ENCODE results near the gene HLX.

Gene HLX

GRCh38 chr1:220910021-220910420 is 30.8 kb downstream of the HLX start:
- Histone ChIP-seq H3K9me3 (ENCODE audit: insufficient read depth, low read length, severe bottlenecking) (no peaks in the 10 kb centered on the region), H4K20me1 (ENCODE audit: insufficient read depth, low read length) (no peaks in the 10 kb centered on the region), H3K4me1 (ENCODE audit: insufficient read depth, low read length) (no peaks in the 10 kb centered on the region), H2AFZ (ENCODE audit: low read depth, low read length) (no peak overlapping the region), H3K36me3 (ENCODE audit: insufficient read depth, low read length) (no peaks in the 10 kb centered on the region), H3K79me2 (ENCODE audit: insufficient read depth, low read length) (no peaks in the 10 kb centered on the region), H3K4me3 (ENCODE audit: low read depth in 1 of 2, low read length in 2 of 2) (no peak overlapping the region), H3K9ac (ENCODE audit: low read depth, low read length) (no peak overlapping the region), H3K4me2 (ENCODE audit: insufficient read depth, low read length) (no peak overlapping the region), H3K27ac (ENCODE audit: low read length) (no peak overlapping the region), H3K27me3 (ENCODE audit: insufficient read depth, low read length, poor library complexity) (no peaks in the 10 kb centered on the region)
- DNase-seq = no peak
- no peak for ATAC-seq (ENCODE audit: insufficient read depth, low read depth)
- TF ChIP-seq EZH2 (IDR thresholded peaks at IDR 0.05; ENCODE audit: borderline replicate concordance, low read depth, low read length, severe bottlenecking) (no peak), CTCF (IDR thresholded peaks at IDR 0.05; ENCODE audit: borderline replicate concordance, extremely low read depth, low read length, poor library complexity, severe bottlenecking) (no peak)

GRCh38 chr1:220914283-220915116 is 35.3 kb downstream of the HLX start:
- ATAC-seq (ENCODE audit: insufficient read depth, low read depth) (no peak), DNase-seq (no peak)
- no peak overlapping the region for H3K9ac ChIP-seq (ENCODE audit: low read depth, low read length)
- no peak overlapping the region for H3K4me3 ChIP-seq (ENCODE audit: low read depth in 1 of 2, low read length in 2 of 2)
- no peaks in the 10 kb centered on the region for H3K9me3 ChIP-seq (ENCODE audit: insufficient read depth, low read length, severe bottlenecking)
- H3K4me1 ChIP-seq (ENCODE audit: insufficient read depth, low read length) = no peaks in the 10 kb centered on the region
- no peak overlapping the region for H3K4me2 ChIP-seq (ENCODE audit: insufficient read depth, low read length)
- TF ChIP-seq EZH2 (IDR thresholded peaks at IDR 0.05; ENCODE audit: borderline replicate concordance, low read depth, low read length, severe bottlenecking) (no peak), CTCF (IDR thresholded peaks at IDR 0.05; ENCODE audit: borderline replicate concordance, extremely low read depth, low read length, poor library complexity, severe bottlenecking) (no peak)
- H3K36me3 ChIP-seq (ENCODE audit: insufficient read depth, low read length) = no peaks in the 10 kb centered on the region
- no peaks in the 10 kb centered on the region for H4K20me1 ChIP-seq (ENCODE audit: insufficient read depth, low read length)
- H3K27me3 ChIP-seq (ENCODE audit: insufficient read depth, low read length, poor library complexity) = no peaks in the 10 kb centered on the region
- H3K79me2 ChIP-seq (ENCODE audit: insufficient read depth, low read length) = no peaks in the 10 kb centered on the region
- H2AFZ ChIP-seq (ENCODE audit: low read depth, low read length) = no peak overlapping the region
- H3K27ac ChIP-seq (ENCODE audit: low read length) = no peak overlapping the region

GRCh38 chr1:220915117-220915440 is 35.8 kb downstream of the HLX start:
- Histone ChIP-seq H3K79me2 (ENCODE audit: insufficient read depth, low read length) (no peaks in the 10 kb centered on the region), H4K20me1 (ENCODE audit: insufficient read depth, low read length) (no peaks in the 10 kb centered on the region), H2AFZ (ENCODE audit: low read depth, low read length) (no peak overlapping the region), H3K36me3 (ENCODE audit: insufficient read depth, low read length) (no peaks in the 10 kb centered on the region), H3K27ac (ENCODE audit: low read length) (no peak overlapping the region), H3K9ac (ENCODE audit: low read depth, low read length) (no peak overlapping the region), H3K9me3 (ENCODE audit: insufficient read depth, low read length, severe bottlenecking) (no peaks in the 10 kb centered on the region), H3K4me2 (ENCODE audit: insufficient read depth, low read length) (no peak overlapping the region), H3K4me1 (ENCODE audit: insufficient read depth, low read length) (no peaks in the 10 kb centered on the region), H3K27me3 (ENCODE audit: insufficient read depth, low read length, poor library complexity) (no peaks in the 10 kb centered on the region), H3K4me3 (ENCODE audit: low read depth in 1 of 2, low read length in 2 of 2) (no peak overlapping the region)
- TF ChIP-seq CTCF (IDR thresholded peaks at IDR 0.05; ENCODE audit: borderline replicate concordance, extremely low read depth, low read length, poor library complexity, severe bottlenecking) (no peak), EZH2 (IDR thresholded peaks at IDR 0.05; ENCODE audit: borderline replicate concordance, low read depth, low read length, severe bottlenecking) (no peak)
- DNase-seq = no peak
- ATAC-seq (ENCODE audit: insufficient read depth, low read depth) = no peak
